GM06990 (cell line): ENCODE measurements around the gene STRN.

Experiments used
- DNase-seq: peaks from one replicate; pipeline ENCODE4 v3.0.0-alpha.2; 2011; ENCODE audit not compliant: insufficient read length; ENCODE audit errors: extremely low read depth
- H3K27me3 ChIP-seq: replicated peaks from 2 replicates; pipeline ENCODE4 v1.6.0; 2011; ENCODE audit warnings: low read length; ENCODE audit not compliant: control insufficient read depth, insufficient read depth
- H3K36me3 ChIP-seq: 2 replicates; pipeline ENCODE4 v1.5.1; 2011; ENCODE audit warnings: low read length; ENCODE audit not compliant: control insufficient read depth, insufficient read depth
- H3K4me3 ChIP-seq: replicated peaks from 2 replicates; pipeline ENCODE4 v1.5.1; 2011; ENCODE audit warnings: low read depth, mild to moderate bottlenecking, control low read depth, low read length
- CTCF ChIP-seq: IDR thresholded peaks from 2 replicates; pipeline ENCODE4 v1.5.1; 2011; ENCODE audit warnings: low read length, control low read depth, mild to moderate bottlenecking, inconsistent platforms; ENCODE audit not compliant: insufficient read depth, poor library complexity, severe bottlenecking

STRN gene

GRCh38 chr2:36819095-36819711 is 147.1 kb downstream of the STRN start:
- no peak for DNase-seq
- TF ChIP-seq CTCF = no peak

DNA sequence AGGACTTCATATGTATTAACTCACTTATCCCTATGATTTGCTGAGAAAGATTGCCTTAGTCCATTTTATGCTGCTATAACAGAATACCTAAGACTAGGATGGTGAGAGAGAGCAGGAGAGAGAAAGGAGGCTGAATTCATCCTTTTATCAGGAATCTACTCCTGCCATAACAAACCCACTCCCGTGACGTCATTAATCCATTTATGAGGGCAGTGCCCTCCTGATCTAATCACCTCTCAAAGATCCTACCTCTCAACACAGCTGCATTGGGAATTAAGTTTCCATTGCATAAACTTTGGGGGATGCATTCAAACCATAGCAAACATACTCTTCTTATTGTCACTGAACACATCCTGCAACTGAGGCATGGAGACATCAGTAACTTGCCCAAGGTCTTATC is 147.8 kb downstream of the STRN start:
- TF ChIP-seq CTCF = no peak
- Histone ChIP-seq H3K4me3 (no peak overlapping the region), H3K27me3 (no peaks in the 10 kb centered on the region), H3K36me3 (no peaks in the 10 kb centered on the region)
- no peak for DNase-seq

More at GRCh38 chr2:36819095-36819711, 147.1 kb downstream of the STRN start:
- no peaks in the 10 kb centered on the region for H3K27me3 ChIP-seq
- H3K36me3 ChIP-seq = no peaks in the 10 kb centered on the region
- no peak overlapping the region for H3K4me3 ChIP-seq

DNA sequence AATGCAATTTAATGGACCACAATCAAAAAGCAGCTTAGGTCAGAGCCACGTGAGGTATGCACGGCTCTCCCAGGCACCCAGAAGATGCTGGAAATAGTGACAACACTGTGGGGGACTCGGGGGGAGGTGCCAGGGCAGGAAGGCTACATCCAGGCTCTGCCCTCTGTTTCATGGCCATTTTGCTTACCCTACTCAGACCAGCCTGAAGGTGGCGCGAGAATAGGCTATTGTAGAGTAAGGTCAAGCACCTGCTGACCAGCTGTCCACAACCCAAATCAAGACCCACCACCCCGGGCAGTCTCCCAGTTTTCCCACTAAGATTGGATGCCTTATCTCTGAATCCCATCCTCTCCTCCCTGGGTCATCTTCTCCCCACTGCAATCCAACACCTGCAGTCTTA is 154.1 kb downstream of the STRN start:
- Histone ChIP-seq H3K36me3 (no peaks in the 10 kb centered on the region), H3K4me3 (no peak overlapping the region), H3K27me3 (no peaks in the 10 kb centered on the region; the same call in 1 of the 2 replicates)
- TF ChIP-seq CTCF = peak; percentile 30
- DNase-seq = no peak

GRCh38 chr2:36811071-36811470 is 155.3 kb downstream of the STRN start:
- Histone ChIP-seq H3K27me3 (no peaks in the 10 kb centered on the region; the same call in 1 of the 2 replicates), H3K4me3 (no peak overlapping the region)
- TF ChIP-seq CTCF = no peak

DNA sequence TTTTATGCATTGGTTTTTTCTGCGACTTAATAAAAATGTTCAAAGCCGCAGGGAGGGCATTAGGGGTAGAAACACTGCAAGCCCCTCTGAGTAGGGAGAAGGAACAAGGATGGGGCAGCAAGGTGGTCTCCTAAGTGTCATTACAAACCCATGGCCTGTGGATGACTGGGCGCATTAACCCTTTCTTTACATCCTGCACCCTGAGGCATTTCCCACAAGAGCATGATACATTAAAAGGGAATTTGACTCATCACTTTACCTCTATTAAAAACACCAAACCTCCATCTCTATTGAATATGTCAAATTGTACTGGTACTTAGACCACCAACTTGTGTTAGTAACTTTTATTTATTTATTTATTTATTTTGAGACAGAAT is 157.3 kb downstream of the STRN start:
- H3K36me3 ChIP-seq = no peaks in the 10 kb centered on the region
- TF ChIP-seq CTCF = no peak
- DNase-seq = no peak
- no peak overlapping the region for H3K4me3 ChIP-seq
- no peaks in the 10 kb centered on the region; the same call in 1 of the 2 replicates for H3K27me3 ChIP-seq

More at GRCh38 chr2:36811071-36811470, 155.3 kb downstream of the STRN start:
- H3K36me3 ChIP-seq = no peaks in the 10 kb centered on the region
- no peak for DNase-seq

- no peak for TF ChIP-seq CTCF
- no peak overlapping the region for H3K4me3 ChIP-seq
- H3K27me3 ChIP-seq = no peaks in the 10 kb centered on the region; the same call in 1 of the 2 replicates
- no peaks in the 10 kb centered on the region for H3K36me3 ChIP-seq
- DNase-seq = no peak
Measured at GRCh38 chr2:36808386-36809068, 157.8 kb downstream of the STRN start.
